Breast epithelium (tissue), 4 donors: ENCODE results near the gene WLS. TPM values are rescaled to one million over a fixed set of nuclear protein-coding genes. Genes with fewer than 3 reads are reported as not detected.
"Not testable (repeated sequence)": the region's sequence is repeated elsewhere in the genome, so short reads cannot be mapped to it uniquely, and the experiment has no call there.

Source experiments
- DNase-seq, 2 donors: peaks; one replicate each; pipeline ENCODE4 v3.0.0-alpha.2; 2019; ENCODE audit warnings: low spot score in 2 of 2
- H3K27ac ChIP-seq, 2 donors: fragments of 200-600 bp; sonication (generic) in 1 of 2; one replicate each; pipeline ENCODE4 v1.5.1; 2016 to 2019; ENCODE audit warnings: mild to moderate bottlenecking in 1 of 2
- H3K27me3 ChIP-seq, 2 donors: fragments of 200-600 bp; sonication (generic) in 1 of 2; one replicate each; pipeline versions ENCODE4 v1.5.1 to v1.6.0; 2017 to 2019; ENCODE audit warnings: control low read depth in 1 of 2, mild to moderate bottlenecking in 1 of 2
- H3K36me3 ChIP-seq: fragments of 200-600 bp; one replicate; pipeline ENCODE4 v1.5.1; 2019
- H3K4me1 ChIP-seq, 2 donors: fragments of 200-600 bp; sonication (generic); one replicate each; pipeline ENCODE4 v1.5.1; 2016 to 2019; ENCODE audit warnings: control low read depth in 1 of 2
- H3K4me3 ChIP-seq, 3 donors: fragments of 200-600 bp; sonication (generic); 1 replicate in 2 of 3; 2 replicates in 1 of 3; pipeline ENCODE4 v1.5.1; 2016 to 2019; ENCODE audit warnings: mild to moderate bottlenecking in 3 of 3, moderate library complexity in 2 of 3
- H3K9me3 ChIP-seq, 2 donors: fragments of 200-600 bp; sonication (generic) in 1 of 2; one replicate each; pipeline ENCODE4 v1.5.1; 2016 to 2019; ENCODE audit warnings: control low read depth in 1 of 2
- POLR2A ChIP-seq: fragments of 450-650 bp; IDR thresholded peaks from one replicate; pipeline ENCODE4 v1.6.1; 2016; ENCODE audit warnings: antibody characterized with exemption, mild to moderate bottlenecking, moderate library complexity
- POLR2AphosphoS5 ChIP-seq, 3 donors: sonication (generic); formaldehyde crosslinking; IDR thresholded peaks; one replicate each; pipeline ENCODE4 v1.6.1; 2017; ENCODE audit warnings: antibody characterized with exemption in 3 of 3
- intact Hi-C: fragments of 100-400 bp; cut with DNase I; formaldehyde crosslinking; loops from one replicate; pipeline ENCODE4 v1.15.1; 2023; ENCODE audit warnings: low total_unique reads
- total RNA-seq, 3 donors: library from RNA; depleted of rRNA; stranded (reverse); fragments of >200 nt; gene quantifications; one replicate each; pipeline ENCODE4 v1.1.0, GENCODE V29; 2016
- TF ChIP-seq, protein P1 (sequence below), 3 donors: fragments of 450-650 bp; IDR thresholded peaks; one replicate each; pipeline ENCODE4 v1.5.1; 2016 to 2017; ENCODE audit warnings: antibody characterized with exemption in 3 of 3, mild to moderate bottlenecking in 3 of 3, moderate library complexity in 3 of 3

The WLS gene
- total RNA-seq, 3 donors from 2014 or later, result 61.9 to 76.3 (median 62.8) TPM

- Histone ChIP-seq H3K27ac (peak overlapping the region; percentile 45 to 69), H3K36me3 (no peaks in the 10 kb centered on the region), H3K4me1 (peaks cover 3 to 11% of the 10 kb centered on the region in 2 donors), H3K27me3 (no peaks in the 10 kb centered on the region), H3K4me3 (peak overlapping the region in 1 of 3 donors; percentile 35), H3K9me3 (no peaks in the 10 kb centered on the region)
- intact Hi-C loops, result loop anchor here (1.0 kb wide), 1 partner anchor 29 kb away; no protein-coding TSS in a partner anchor
- no peak for TF ChIP-seq POLR2A
- TF ChIP-seq, protein P1, sequence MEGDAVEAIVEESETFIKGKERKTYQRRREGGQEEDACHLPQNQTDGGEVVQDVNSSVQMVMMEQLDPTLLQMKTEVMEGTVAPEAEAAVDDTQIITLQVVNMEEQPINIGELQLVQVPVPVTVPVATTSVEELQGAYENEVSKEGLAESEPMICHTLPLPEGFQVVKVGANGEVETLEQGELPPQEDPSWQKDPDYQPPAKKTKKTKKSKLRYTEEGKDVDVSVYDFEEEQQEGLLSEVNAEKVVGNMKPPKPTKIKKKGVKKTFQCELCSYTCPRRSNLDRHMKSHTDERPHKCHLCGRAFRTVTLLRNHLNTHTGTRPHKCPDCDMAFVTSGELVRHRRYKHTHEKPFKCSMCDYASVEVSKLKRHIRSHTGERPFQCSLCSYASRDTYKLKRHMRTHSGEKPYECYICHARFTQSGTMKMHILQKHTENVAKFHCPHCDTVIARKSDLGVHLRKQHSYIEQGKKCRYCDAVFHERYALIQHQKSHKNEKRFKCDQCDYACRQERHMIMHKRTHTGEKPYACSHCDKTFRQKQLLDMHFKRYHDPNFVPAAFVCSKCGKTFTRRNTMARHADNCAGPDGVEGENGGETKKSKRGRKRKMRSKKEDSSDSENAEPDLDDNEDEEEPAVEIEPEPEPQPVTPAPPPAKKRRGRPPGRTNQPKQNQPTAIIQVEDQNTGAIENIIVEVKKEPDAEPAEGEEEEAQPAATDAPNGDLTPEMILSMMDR (IDR thresholded peaks at IDR 0.05), result no peak
- TF ChIP-seq POLR2AphosphoS5 (IDR thresholded peaks at IDR 0.05), result peak; percentile 33 to 65 (median 52)
- DNase-seq, result peak in 1 of 2 donors; percentile 78
Measured at GRCh38 chr1:68173936-68174737, 58.2 kb downstream of the WLS start.

DNA sequence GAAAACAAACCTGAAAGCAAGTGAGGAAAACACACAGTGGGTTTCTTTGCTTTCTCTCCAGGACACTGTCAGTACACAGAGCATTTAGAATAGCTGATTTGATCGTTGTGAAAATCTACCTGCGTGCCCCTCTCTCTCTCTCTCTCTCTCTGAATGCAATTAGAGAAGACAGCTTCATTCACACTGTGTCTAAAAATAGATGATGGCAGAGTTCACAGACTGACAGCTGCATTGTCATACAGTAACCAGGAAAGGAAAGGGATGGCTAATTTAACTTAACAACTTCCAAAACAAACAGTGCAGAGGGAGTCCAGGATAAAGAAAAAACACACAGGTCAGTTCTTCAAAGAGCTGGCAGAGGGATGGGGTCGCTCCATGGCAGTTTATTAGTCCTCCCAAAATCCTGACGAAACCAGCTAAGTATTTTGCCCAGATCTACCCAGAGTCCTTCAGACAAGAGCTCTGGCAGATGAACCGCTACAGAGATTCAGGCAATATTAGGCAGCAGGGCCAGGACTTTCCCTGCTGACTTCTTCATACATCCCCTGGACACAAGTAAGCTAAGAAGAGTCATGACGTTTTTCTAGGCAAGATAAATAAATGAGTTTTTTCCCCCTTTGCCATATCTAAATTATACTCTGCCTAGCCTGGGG is 58.9 kb downstream of the WLS start:
- H3K27me3 ChIP-seq, result no peaks in the 10 kb centered on the region
- H3K27ac ChIP-seq, result peak overlapping the region; percentile 45 to 69
- H3K4me1 ChIP-seq, result peaks cover 3 to 11% of the 10 kb centered on the region in 2 donors
- no peak for DNase-seq
- no peaks in the 10 kb centered on the region for H3K9me3 ChIP-seq
- no peaks in the 10 kb centered on the region for H3K36me3 ChIP-seq
- no peak for TF ChIP-seq POLR2A
- no peak for TF ChIP-seq POLR2AphosphoS5 (IDR thresholded peaks at IDR 0.05)
- TF ChIP-seq, protein P1 (IDR thresholded peaks at IDR 0.05), result no peak
- intact Hi-C loops, result no loop called here
- H3K4me3 ChIP-seq, result peak overlapping the region in 1 of 3 donors; percentile 35

DNA sequence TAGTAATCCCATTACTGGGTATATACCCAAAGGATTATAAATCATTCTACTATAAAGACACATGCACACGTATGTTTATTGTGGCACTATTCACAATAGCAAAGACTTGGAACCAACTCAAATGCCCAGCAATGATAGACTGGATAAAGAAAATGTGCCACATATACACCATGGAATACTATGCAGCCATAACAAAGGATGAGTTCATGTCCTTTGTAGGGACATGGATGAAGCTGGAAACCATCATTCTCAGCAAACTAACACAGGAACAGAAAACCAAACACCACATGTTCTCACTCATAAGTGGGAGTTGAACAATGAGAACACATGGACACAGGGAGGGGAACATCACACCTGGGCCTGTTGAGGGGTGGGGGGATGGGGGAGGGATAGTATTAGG is 60.5 kb downstream of the WLS start:
- H3K9me3 ChIP-seq, H3K4me3 ChIP-seq, H3K27ac ChIP-seq, H3K36me3 ChIP-seq, H3K27me3 ChIP-seq, intact Hi-C loops, DNase-seq: not testable (repeated sequence)
- peaks cover 3 to 11% of the 10 kb centered on the region in 2 donors for H3K4me1 ChIP-seq

GRCh38 chr1:68168545-68169171 is 63.7 kb downstream of the WLS start:
- intact Hi-C loops, result no loop called here
- peak overlapping the region; percentile 53 to 55 for H3K27ac ChIP-seq

DNA sequence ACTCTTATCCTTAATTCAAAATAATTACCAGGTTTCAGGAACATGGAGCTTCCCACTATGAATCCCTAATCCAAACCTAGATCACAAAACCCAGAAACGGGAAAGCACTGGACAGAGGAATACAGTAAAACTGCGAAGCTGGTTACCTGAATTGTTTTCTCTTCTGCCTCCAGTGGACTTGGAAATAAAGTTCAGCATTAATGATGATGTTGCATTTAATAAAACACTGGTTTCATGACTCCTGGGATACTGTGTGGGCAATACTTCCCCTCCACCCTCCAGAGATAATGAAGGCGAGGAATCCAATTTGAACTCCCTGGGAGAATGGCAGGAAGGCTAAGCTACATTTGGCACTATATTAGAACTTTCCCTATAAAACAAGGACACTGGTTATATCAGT is 65.1 kb downstream of the WLS start:
- H3K4me3 ChIP-seq, result no peak overlapping the region
- H3K36me3 ChIP-seq, result no peaks in the 10 kb centered on the region
- TF ChIP-seq POLR2AphosphoS5 (IDR thresholded peaks at IDR 0.05), result no peak
- TF ChIP-seq, protein P1 (IDR thresholded peaks at IDR 0.05), result no peak
- TF ChIP-seq POLR2A, result no peak
- H3K27me3 ChIP-seq, result no peaks in the 10 kb centered on the region
- intact Hi-C loops, result no loop called here
- H3K4me1 ChIP-seq, result no peaks in the 10 kb centered on the region
- DNase-seq, result no peak
- H3K9me3 ChIP-seq, result no peaks in the 10 kb centered on the region
- H3K27ac ChIP-seq, result no peak overlapping the region

More at GRCh38 chr1:68168545-68169171, 63.7 kb downstream of the WLS start:
- peak in 1 of 2 donors; percentile 43 for DNase-seq
- H3K4me1 ChIP-seq, result peaks cover 0 to 4% of the 10 kb centered on the region in 2 donors
- H3K27me3 ChIP-seq, result no peaks in the 10 kb centered on the region
- no peaks in the 10 kb centered on the region for H3K9me3 ChIP-seq
- no peak for TF ChIP-seq POLR2AphosphoS5 (IDR thresholded peaks at IDR 0.05)
- TF ChIP-seq POLR2A, result no peak
- TF ChIP-seq, protein P1 (IDR thresholded peaks at IDR 0.05), result no peak
- H3K4me3 ChIP-seq, result no peak overlapping the region
- H3K36me3 ChIP-seq, result no peaks in the 10 kb centered on the region
